HG02623 (cell line): Measurements from ENCODE around the gene CLIC6.

Experiments used
- ATAC-seq: cut with Tn5 transposase; IDR thresholded peaks from one replicate; pipeline ENCODE4 v1.9.1; 2021; ENCODE audit warnings: moderate library complexity; ENCODE audit not compliant: unreplicated experiment

Gene CLIC6

DNA sequence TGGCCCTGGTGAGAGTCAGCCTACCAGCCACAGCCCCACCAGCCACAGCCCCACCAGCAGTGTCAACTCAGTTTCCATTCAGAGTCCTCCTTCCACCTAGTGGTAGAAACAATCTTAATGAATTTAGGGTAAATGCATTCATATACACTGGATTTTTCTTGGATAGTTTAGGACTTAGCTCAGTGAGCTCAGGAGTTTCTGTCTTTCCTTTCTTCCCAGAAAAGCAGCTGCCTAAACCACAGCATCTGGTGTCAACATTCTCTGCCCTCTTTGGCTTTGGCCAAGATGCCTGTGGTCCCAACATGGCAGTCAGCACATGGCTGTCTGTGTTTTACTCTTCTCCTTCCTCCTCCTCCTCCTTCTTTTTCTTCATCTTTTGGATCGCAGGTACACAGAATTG lies 94.0 kb downstream of the CLIC6 start:
- no peak for ATAC-seq

DNA sequence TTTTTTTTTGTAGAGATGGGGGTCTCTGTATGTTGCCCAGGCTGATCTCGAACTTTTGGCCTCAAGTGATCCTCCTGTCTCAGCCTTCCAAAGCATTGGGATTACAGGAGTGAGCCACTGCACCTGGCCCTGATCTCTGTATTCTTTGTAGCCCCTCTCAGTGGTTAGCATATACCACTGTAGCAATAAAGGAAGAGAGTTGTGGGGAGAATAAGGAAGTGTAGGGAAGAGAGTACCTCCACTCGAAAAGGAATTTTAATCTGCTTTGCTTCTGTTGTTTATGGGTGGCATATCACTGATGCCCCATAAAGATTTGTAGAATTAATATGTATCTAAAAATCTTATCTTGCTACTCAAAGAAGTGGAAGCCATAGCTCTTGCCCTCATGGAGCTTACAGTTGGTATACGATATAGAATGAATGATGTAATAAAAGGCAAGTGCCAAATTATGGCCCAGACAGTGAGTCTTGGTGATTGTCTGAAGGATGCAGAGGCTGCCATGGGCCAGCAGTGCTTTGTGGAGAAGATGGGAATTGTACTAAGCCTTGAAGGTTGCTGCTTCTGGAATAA lies 96.0 kb downstream of the CLIC6 start:
- no peak for ATAC-seq

DNA sequence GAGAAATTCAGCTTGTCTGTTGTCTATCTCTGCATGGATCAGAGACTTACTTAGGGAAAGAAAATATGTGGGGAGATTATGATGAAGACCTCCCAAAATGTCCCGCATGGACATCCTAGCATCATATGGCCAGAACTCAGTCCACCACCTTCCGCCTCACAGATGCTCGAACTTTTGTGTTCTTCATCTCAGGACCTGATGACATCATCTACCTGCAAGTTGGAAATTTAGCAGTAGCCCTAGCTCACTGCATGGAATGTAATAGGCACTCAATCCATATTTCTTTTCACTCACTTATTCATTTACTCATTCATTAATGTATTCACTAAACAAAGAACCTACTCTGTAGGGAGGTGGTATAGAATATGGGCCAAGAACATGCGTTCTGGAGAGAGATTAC lies 96.8 kb downstream of the CLIC6 start:
- no peak for ATAC-seq

DNA sequence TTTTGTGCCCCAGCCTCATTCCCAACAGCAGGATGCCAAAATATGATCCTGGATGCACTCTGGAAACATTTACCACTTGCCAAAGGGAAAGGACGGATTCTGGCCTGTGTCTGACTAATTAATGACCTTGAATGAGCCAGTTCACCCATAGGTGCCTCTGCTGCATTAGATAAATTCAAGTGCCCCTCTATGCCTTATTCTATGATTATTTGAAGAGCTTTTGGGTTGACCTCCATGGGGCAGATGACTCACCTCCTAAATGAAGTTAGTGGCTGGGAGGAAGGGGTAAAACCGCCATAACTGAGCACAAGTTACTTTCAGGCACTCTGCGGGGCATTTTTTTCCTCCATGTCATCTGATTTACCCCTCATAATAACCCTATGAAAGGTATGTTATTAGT lies 98.1 kb downstream of the CLIC6 start:
- ATAC-seq = no peak
